HG03521 (cell line): ENCODE measurements around the gene OR5J2.
"Not testable (repeated sequence)": the region's sequence is repeated elsewhere in the genome, so short reads cannot be mapped to it uniquely, and the experiment has no call there.

Source experiments
- ATAC-seq: cut with Tn5 transposase; IDR thresholded peaks from one replicate; pipeline ENCODE4 v1.9.1; 2021; ENCODE audit warnings: mild to moderate bottlenecking, moderate library complexity; ENCODE audit not compliant: unreplicated experiment

OR5J2 gene

GRCh38 chr11:56176318-56176717, at the start of gene OR5J2:
OR5J2 (plus strand) TSS chr11:56176618; CDS start chr11:56176618, 0 bp downstream.
- no peak for ATAC-seq

- no peak for ATAC-seq
Measured at GRCh38 chr11:56140151-56140661, 36.2 kb upstream of the OR5J2 start, which contains the start of gene OR8J3. OR8J3 (minus strand) TSS chr11:56140201; CDS start chr11:56137718, 2,483 bp downstream.

- ATAC-seq = not testable (repeated sequence)
Measured at GRCh38 chr11:56143681-56144080, 32.7 kb upstream of the OR5J2 start.

GRCh38 chr11:56151376-56151775, 25.0 kb upstream of the OR5J2 start:
- ATAC-seq = no peak

- ATAC-seq = no peak
Measured at GRCh38 chr11:56152333-56152732, 24.1 kb upstream of the OR5J2 start.

GRCh38 chr11:56160217-56160616, 16.2 kb upstream of the OR5J2 start, which contains the start of gene OR8K5:
OR8K5 (minus strand) TSS chr11:56160317; CDS start chr11:56160317, 0 bp downstream.
- no peak for ATAC-seq

- ATAC-seq = no peak
Measured at GRCh38 chr11:56163804-56164203, 12.6 kb upstream of the OR5J2 start.

GRCh38 chr11:56172256-56172830, 4.1 kb upstream of the OR5J2 start:
- no peak for ATAC-seq

- no peak for ATAC-seq
Measured at GRCh38 chr11:56183459-56183858, 7.0 kb downstream of the OR5J2 start.

- ATAC-seq = no peak
Measured at GRCh38 chr11:56188602-56189001, 12.2 kb downstream of the OR5J2 start.

- no peak for ATAC-seq
Measured at GRCh38 chr11:56196705-56197104, 20.3 kb downstream of the OR5J2 start.

GRCh38 chr11:56197367-56197766, 20.9 kb downstream of the OR5J2 start:
- ATAC-seq = no peak

GRCh38 chr11:56207790-56208189, 31.4 kb downstream of the OR5J2 start:
- ATAC-seq = no peak

GRCh38 chr11:56214537-56214936, 38.1 kb downstream of the OR5J2 start:
- ATAC-seq = no peak

- ATAC-seq = not testable (repeated sequence)
Measured at GRCh38 chr11:56219735-56220134, 43.3 kb downstream of the OR5J2 start.
